Ishikawa (cell line): ENCODE results near the gene CLRN1.

Experiments used
- CEBPB ChIP-seq: IDR thresholded peaks from 2 replicates; pipeline ENCODE4 v1.6.1; 2012
- EP300 ChIP-seq: IDR thresholded peaks from 2 replicates; pipeline ENCODE4 v1.6.1; 2012; ENCODE audit warnings: borderline replicate concordance
- RAD21 ChIP-seq: IDR thresholded peaks from 2 replicates; pipeline ENCODE4 v1.6.1; 2012; ENCODE audit warnings: low read depth
- TAF1 ChIP-seq: IDR thresholded peaks from 2 replicates; pipeline ENCODE4 v1.6.1; 2012; ENCODE audit warnings: low read depth, mild to moderate bottlenecking
- ZBTB7A ChIP-seq: IDR thresholded peaks from 2 replicates; pipeline ENCODE4 v1.6.1; 2012; ENCODE audit warnings: low read depth
- TF ChIP-seq, protein P1 (sequence below): IDR thresholded peaks from 2 replicates; pipeline ENCODE4 v1.6.1; 2012
- TF ChIP-seq, protein P2 (sequence below): IDR thresholded peaks from 2 replicates; pipeline ENCODE4 v1.6.1; 2012; ENCODE audit warnings: low read depth, mild to moderate bottlenecking
- TF ChIP-seq, protein P3 (sequence below): IDR thresholded peaks from 2 replicates; pipeline ENCODE4 v1.6.1; 2012

DNA sequence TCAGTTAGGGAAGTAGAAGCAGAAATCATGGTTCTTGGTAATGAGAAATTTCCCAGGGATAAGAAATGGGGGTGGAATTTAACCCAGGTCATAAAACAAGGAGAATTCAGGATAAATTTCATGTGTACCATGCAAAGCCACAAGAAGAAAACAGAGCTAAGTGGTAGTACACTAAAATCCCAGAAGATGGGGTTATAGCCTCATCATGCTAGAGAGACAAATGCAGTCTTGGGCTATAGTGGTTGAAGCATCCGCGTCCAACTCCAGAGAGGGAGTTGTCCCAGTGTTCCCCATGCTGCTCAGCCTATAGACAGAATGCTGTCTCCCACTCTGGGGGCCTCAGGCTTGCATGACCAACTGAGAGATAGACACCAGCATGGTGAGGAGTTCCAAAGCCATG is 36.2 kb upstream of the CLRN1 start:
- TF ChIP-seq EP300 = no peak
- TF ChIP-seq, protein P1, sequence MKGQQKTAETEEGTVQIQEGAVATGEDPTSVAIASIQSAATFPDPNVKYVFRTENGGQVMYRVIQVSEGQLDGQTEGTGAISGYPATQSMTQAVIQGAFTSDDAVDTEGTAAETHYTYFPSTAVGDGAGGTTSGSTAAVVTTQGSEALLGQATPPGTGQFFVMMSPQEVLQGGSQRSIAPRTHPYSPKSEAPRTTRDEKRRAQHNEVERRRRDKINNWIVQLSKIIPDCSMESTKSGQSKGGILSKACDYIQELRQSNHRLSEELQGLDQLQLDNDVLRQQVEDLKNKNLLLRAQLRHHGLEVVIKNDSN = no peak
- TF ChIP-seq CEBPB = no peak
- TF ChIP-seq, protein P2, sequence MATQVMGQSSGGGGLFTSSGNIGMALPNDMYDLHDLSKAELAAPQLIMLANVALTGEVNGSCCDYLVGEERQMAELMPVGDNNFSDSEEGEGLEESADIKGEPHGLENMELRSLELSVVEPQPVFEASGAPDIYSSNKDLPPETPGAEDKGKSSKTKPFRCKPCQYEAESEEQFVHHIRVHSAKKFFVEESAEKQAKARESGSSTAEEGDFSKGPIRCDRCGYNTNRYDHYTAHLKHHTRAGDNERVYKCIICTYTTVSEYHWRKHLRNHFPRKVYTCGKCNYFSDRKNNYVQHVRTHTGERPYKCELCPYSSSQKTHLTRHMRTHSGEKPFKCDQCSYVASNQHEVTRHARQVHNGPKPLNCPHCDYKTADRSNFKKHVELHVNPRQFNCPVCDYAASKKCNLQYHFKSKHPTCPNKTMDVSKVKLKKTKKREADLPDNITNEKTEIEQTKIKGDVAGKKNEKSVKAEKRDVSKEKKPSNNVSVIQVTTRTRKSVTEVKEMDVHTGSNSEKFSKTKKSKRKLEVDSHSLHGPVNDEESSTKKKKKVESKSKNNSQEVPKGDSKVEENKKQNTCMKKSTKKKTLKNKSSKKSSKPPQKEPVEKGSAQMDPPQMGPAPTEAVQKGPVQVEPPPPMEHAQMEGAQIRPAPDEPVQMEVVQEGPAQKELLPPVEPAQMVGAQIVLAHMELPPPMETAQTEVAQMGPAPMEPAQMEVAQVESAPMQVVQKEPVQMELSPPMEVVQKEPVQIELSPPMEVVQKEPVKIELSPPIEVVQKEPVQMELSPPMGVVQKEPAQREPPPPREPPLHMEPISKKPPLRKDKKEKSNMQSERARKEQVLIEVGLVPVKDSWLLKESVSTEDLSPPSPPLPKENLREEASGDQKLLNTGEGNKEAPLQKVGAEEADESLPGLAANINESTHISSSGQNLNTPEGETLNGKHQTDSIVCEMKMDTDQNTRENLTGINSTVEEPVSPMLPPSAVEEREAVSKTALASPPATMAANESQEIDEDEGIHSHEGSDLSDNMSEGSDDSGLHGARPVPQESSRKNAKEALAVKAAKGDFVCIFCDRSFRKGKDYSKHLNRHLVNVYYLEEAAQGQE = no peak
- no peak for TF ChIP-seq ZBTB7A
- TF ChIP-seq RAD21 = no peak
- TF ChIP-seq, protein P3, sequence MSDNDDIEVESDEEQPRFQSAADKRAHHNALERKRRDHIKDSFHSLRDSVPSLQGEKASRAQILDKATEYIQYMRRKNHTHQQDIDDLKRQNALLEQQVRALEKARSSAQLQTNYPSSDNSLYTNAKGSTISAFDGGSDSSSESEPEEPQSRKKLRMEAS = no peak
- no peak for TF ChIP-seq TAF1
